HL-60 (cell line): Measurements from ENCODE around the gene TPST1.

Source experiments
- DNase-seq, 2 experiments: peaks; one replicate each; pipeline ENCODE4 v3.0.0-alpha.2; 2010 to 2020; ENCODE audit warnings: low read depth in 1 of 2, low spot score in 1 of 2
- H3K27ac ChIP-seq: fragments of 250-450 bp; sonication (Bioruptor Pico); replicated peaks from 2 replicates; pipeline ENCODE4 v1.5.1; 2020; ENCODE audit warnings: mild to moderate bottlenecking, moderate library complexity
- H3K27me3 ChIP-seq: fragments of 250-450 bp; sonication (Bioruptor Pico); 2 replicates; pipeline ENCODE4 v1.5.1; 2021; ENCODE audit warnings: mild to moderate bottlenecking, moderate library complexity; ENCODE audit not compliant: insufficient read depth, poor library complexity, severe bottlenecking
- H3K4me3 ChIP-seq: replicated peaks from 2 replicates; pipeline ENCODE4 v1.5.1; 2011; ENCODE audit warnings: mild to moderate bottlenecking, control low read depth, low read length; ENCODE audit not compliant: insufficient read depth
- GABPA ChIP-seq: IDR thresholded peaks from 2 replicates; pipeline ENCODE4 v1.6.1; 2012; ENCODE audit warnings: low read depth
- POLR2AphosphoS5 ChIP-seq: IDR thresholded peaks from 2 replicates; pipeline ENCODE4 v1.6.1; 2012; ENCODE audit warnings: low read depth
- SPI1 ChIP-seq: IDR thresholded peaks from 2 replicates; pipeline ENCODE4 v1.6.1; 2012; ENCODE audit warnings: low read depth, mild to moderate bottlenecking, borderline replicate concordance
- TF ChIP-seq, protein P1 (sequence below): IDR thresholded peaks from 2 replicates; pipeline ENCODE4 v1.6.1; 2012; ENCODE audit warnings: low read depth; ENCODE audit not compliant: insufficient replicate concordance
- TF ChIP-seq, protein P2 (sequence below): IDR thresholded peaks from one replicate; pipeline ENCODE4 v1.5.1; 2011; ENCODE audit warnings: low read length, control low read depth, inconsistent platforms; ENCODE audit not compliant: insufficient read depth

TPST1 gene

DNA sequence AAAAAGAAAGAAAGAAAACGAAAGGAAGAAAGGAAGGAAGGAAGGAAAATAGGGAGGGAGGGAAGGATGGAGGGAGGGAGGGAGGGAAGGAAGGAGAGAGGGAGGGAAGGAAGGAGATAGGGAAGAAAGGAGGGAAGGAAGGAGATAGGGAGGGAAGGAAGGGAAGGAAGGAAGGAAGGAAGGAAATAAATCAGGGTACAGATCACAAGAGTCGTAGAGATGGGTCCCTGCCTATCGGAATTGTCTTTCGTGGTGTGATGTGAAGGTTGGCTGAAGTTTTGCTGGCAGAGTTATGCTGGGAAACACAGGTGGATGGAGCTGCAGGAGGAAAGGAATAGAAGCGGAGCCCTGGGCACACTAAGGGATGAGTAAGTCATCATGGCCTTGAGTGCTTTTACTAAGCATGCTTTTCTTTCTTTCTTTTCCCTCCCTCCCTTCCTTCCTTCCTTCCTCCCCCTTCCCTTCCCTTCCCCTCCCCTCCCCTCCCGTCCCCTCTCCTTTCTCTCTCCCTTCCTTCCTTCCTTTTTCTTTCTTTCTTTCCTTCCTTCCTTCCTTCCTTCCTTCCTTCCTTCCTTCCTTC lies 11.9 kb upstream of the TPST1 start:
- Histone ChIP-seq H3K4me3 (no peak overlapping the region), H3K27me3 (no peaks in the 10 kb centered on the region), H3K27ac (no peak overlapping the region)
- no peak for DNase-seq
- TF ChIP-seq POLR2AphosphoS5 (no peak), SPI1 (no peak), GABPA (no peak)
- TF ChIP-seq, protein P1, sequence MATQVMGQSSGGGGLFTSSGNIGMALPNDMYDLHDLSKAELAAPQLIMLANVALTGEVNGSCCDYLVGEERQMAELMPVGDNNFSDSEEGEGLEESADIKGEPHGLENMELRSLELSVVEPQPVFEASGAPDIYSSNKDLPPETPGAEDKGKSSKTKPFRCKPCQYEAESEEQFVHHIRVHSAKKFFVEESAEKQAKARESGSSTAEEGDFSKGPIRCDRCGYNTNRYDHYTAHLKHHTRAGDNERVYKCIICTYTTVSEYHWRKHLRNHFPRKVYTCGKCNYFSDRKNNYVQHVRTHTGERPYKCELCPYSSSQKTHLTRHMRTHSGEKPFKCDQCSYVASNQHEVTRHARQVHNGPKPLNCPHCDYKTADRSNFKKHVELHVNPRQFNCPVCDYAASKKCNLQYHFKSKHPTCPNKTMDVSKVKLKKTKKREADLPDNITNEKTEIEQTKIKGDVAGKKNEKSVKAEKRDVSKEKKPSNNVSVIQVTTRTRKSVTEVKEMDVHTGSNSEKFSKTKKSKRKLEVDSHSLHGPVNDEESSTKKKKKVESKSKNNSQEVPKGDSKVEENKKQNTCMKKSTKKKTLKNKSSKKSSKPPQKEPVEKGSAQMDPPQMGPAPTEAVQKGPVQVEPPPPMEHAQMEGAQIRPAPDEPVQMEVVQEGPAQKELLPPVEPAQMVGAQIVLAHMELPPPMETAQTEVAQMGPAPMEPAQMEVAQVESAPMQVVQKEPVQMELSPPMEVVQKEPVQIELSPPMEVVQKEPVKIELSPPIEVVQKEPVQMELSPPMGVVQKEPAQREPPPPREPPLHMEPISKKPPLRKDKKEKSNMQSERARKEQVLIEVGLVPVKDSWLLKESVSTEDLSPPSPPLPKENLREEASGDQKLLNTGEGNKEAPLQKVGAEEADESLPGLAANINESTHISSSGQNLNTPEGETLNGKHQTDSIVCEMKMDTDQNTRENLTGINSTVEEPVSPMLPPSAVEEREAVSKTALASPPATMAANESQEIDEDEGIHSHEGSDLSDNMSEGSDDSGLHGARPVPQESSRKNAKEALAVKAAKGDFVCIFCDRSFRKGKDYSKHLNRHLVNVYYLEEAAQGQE = no peak

DNA sequence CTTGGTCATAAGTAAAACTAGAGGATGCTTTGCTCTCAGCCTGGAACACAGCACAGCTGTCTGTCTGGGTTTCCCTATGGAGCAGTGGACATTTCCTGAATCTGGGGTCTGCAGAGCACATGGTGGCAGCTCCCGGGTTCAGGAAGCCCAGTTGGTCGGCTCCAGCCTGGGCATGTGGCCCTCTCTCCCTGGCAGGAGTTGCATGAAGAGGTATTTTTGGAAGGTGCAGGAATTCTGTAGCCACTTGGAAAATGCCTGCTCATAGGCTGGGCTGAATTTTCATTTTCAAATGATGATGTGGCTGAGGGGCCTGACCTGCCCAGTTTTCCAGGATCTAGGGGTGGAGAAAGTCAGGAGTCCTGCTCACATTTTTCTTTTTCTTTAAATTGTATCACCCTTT lies 6.7 kb upstream of the TPST1 start:
- Histone ChIP-seq H3K27me3 (peaks cover 5% of the 10 kb centered on the region), H3K4me3 (no peak overlapping the region), H3K27ac (no peak overlapping the region)
- DNase-seq = no peak
- TF ChIP-seq, protein P1 = no peak
- TF ChIP-seq GABPA (no peak), SPI1 (no peak), POLR2AphosphoS5 (no peak)
- TF ChIP-seq, protein P2, sequence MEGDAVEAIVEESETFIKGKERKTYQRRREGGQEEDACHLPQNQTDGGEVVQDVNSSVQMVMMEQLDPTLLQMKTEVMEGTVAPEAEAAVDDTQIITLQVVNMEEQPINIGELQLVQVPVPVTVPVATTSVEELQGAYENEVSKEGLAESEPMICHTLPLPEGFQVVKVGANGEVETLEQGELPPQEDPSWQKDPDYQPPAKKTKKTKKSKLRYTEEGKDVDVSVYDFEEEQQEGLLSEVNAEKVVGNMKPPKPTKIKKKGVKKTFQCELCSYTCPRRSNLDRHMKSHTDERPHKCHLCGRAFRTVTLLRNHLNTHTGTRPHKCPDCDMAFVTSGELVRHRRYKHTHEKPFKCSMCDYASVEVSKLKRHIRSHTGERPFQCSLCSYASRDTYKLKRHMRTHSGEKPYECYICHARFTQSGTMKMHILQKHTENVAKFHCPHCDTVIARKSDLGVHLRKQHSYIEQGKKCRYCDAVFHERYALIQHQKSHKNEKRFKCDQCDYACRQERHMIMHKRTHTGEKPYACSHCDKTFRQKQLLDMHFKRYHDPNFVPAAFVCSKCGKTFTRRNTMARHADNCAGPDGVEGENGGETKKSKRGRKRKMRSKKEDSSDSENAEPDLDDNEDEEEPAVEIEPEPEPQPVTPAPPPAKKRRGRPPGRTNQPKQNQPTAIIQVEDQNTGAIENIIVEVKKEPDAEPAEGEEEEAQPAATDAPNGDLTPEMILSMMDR = no peak

DNA sequence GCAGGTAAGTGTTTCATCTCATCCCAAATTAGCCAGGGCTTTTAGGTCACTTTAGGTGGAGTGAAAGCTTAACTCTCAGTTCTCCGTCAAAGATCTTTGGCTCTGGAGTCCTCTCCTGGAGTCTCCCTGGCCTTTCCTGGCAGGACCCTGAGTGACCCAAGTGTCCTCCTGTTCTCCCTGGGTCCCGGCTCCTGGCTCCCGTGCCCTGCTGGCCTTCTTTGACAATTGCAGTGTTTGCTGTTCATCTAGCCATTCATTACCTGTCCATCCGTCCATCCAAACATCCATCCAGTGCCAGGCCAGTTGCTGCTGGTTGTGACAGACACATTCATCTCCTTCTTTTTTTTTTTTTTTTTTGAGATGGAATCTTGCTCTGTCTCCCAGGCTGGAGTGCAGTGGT lies 6.2 kb upstream of the TPST1 start:
- no peak overlapping the region for H3K27ac ChIP-seq
- H3K27me3 ChIP-seq = peaks cover 5% of the 10 kb centered on the region
- H3K4me3 ChIP-seq = no peak overlapping the region
- DNase-seq = no peak
- TF ChIP-seq, protein P1 = no peak
- TF ChIP-seq SPI1 = no peak
- no peak for TF ChIP-seq GABPA
- TF ChIP-seq POLR2AphosphoS5 = no peak
- TF ChIP-seq, protein P2 = no peak
